Measurements from ENCODE around the gene CELA2B.
"Not testable (repeated sequence)": the region's sequence is repeated elsewhere in the genome, so short reads cannot be mapped to it uniquely, and the experiment has no call there.

Gene CELA2B

DNA sequence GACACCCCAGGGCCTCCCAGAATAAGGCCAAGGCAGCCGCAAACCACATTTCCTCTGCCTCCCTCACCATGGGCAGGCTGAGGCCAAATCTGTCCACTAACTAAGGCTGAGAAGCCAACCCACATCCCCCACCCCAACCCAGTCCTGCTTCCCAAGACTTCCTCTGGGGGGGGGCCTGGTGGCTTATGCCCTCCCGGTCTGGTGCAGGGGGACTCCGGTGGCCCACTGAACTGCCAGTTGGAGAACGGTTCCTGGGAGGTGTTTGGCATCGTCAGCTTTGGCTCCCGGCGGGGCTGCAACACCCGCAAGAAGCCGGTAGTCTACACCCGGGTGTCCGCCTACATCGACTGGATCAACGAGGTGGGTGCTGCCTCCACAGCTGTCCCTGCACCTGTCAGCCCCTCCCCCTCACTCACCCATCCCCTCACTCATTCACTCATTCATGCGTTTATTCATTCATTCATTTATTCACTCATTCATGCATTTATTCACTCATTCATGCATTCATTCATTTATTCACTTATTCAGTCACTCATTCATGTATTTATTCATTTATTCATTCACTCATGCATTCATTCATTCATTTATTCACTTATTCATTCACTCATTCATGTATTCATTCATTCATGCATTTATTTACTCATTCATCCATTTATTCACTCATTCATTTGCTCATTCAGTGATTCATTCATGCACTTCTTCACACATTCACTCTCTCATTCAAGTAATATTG is 30.3 kb upstream of the CELA2B start:
- DNase-seq (ENCODE audit: low read depth), result no peak

DNA sequence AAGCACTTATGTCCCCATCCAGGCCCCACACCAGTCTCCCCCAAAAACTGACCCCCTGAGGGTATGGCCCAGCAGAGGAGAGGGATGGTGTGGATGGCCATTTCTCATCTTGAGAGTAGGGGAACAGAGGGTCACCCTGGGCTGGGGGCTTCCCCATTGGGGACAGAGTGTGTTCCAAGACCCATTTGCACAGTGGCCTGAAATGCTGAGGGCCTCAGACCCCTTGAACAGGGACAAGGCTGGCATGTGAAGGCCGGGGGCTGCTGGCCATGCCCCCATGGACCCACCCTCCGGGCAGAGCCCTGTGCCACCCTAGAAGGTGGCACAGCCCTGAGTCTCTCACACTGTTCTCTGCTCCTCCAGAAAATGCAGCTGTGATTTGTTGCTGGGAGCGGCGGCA is 29.7 kb upstream of the CELA2B start:
- no peak for DNase-seq (ENCODE audit: low read depth)

GRCh38 chr1:15448877-15449462 is 26.9 kb upstream of the CELA2B start:
- DNase-seq (ENCODE audit: low read depth), result no peak

DNA sequence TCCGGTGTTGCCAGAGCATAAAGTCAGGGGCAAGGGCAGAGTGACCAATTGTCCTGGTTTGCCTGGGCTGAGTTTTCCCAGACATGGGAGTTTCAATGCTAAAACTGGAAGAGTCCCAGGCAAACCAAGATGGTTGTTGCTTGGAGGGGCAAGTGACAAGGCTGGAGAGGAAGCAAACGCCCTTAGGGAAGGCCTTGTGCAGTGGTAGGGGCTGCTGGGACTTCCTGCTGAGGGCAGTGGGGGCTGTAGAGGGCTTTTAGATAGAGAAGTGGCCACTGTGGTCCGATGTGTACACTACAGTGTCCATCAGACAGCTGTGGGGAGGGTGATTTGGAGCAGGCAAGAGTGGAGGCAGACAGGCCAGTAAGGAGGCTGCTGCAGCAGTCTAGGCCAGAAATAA is 26.3 kb upstream of the CELA2B start:
- no peak for DNase-seq (ENCODE audit: low read depth)

DNA sequence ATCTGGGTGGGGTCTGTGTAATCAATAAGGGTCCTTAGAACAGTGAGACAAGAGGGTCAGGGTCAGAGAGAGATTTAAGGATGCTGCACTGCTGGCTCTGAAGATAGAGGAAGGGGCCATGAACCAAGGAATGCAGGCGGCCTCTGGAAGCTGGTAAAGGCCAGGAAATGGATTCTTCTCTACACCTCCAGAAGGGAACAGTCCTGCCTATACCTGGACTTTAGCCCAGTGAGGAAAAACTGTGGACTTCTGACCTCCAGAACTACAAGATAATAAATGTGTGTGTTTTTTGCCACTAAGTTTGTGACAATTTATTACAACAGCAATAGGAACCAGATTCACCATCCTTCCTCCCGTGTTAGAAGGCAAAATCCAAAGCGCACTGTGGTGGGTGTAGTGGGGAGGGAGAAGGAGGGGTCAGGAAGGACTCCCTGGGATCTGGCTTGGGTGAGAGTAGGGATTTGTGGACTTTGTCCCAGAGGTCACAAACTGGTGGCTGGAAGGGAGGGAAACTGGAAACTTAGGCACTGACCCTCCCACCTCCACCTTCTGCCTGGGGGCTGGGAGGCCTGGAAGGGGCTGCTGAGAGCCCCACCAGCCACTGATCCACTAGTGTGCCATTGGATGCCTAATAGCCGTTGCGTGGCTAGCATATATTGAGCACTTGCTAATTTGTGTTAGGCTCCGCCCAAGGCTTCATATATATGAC is 24.7 kb upstream of the CELA2B start:
- DNase-seq (ENCODE audit: low read depth), result no peak

DNA sequence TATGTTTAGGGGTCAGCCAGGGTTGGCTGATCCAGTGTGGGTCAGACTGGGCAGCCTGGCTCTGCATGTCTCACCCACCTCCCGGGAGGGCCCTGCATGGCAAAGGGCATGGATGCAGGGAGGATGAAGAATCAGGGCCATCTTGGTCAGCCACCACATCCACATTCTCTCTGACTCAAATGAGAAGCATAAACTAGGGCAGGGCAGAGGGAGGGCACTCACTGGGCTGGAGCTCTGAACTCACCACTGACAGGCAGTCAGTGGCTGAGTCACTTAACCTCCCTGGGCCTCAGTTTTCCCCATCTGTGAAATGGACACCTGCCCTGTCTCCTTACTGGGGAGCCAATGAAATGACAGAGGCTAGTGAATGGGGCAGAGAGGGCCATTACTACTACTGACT is 23.7 kb upstream of the CELA2B start:
- peak; percentile 61 for DNase-seq (ENCODE audit: low read depth)

DNA sequence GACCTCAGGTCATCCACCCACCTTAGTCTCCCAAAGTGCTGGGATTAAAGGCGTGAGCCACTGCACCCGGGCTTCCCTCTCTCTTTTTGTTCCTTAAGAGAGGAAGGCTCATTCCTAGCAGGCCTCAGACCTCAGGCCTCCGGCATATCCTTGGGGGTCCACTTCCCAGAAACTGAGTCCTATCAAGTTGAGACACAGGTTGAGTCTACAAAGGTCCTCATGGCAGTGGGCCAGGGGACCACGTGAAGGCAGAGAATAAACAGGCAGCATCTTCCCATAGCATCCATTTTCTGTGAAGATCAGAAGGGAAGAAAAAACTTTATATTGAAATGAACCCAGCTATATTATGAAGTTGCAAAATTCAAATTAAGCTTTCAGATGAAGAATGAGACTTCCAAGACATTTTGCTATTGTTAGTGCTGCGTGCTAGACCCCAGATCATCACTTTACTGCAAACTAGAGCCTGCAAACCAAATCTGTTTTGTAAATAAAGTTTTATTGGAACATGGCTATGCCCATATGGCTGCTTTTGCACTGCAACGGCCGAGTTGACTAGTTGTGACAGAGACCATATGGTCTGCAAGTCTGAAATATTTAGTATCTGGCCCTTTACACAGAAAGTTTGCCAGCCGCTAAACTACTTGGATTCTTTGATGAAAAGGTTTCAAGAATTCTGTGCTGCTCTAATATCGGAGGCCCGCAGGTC is 22.9 kb upstream of the CELA2B start:
- DNase-seq (ENCODE audit: low read depth), result no peak

DNA sequence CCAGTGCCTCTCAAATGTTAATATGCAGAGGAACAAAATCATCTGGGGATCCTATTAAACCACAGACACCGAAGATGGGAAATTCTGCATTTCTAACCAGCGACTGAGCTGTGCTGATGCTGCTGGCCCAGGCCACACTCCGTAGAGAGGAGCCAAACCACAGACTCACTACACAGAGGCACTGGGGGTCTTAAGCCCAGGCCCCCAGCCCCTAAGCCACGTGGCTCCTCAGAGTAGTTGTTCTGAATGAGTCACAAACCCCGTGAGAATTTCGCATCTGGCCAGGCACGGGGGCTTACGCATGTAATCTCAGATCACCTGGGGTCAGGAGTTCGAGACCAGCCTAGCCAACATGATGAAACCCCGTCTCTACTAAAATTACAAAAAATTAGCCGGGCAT is 22.2 kb upstream of the CELA2B start:
- DNase-seq (ENCODE audit: low read depth), result no peak

DNA sequence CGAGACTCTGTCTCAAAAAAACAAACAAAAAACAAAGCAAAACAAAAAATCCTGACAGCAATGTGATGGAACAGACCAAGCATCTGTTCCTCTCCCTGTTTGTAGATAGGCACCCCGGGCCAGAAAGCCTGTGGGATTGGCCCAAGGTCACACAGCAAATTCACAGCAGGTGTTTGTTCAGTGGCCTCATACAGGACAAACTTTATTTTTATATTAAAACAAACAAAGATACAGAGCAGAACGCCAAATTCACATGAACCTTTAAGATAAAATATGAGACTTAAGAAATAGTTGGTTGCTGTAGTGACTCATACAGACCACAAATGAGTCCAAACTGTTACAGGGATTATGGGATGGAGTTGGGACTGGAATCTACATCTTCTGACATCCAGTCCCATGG is 21.6 kb upstream of the CELA2B start:
- DNase-seq (ENCODE audit: low read depth), result peak; percentile 63

DNA sequence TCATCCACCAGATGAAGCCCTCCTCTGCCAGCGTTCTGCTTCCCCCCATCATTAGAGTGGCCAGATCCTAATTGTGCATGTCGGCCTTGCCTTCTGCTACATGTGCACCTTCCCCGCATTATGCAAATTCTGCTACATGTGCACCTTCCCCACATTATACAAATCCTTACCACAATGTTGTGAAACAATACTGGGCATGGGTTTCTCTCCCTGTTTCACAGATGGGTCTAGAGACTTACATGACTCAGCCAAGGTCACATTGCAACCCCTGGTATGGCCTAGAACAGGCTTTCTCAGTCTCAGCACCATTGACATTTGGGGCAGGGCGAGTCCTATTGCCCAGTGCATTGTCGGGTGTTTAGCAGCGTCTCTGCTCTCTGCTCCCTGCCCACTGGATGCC is 20.4 kb upstream of the CELA2B start:
- peak; percentile 34 for DNase-seq (ENCODE audit: low read depth)

DNA sequence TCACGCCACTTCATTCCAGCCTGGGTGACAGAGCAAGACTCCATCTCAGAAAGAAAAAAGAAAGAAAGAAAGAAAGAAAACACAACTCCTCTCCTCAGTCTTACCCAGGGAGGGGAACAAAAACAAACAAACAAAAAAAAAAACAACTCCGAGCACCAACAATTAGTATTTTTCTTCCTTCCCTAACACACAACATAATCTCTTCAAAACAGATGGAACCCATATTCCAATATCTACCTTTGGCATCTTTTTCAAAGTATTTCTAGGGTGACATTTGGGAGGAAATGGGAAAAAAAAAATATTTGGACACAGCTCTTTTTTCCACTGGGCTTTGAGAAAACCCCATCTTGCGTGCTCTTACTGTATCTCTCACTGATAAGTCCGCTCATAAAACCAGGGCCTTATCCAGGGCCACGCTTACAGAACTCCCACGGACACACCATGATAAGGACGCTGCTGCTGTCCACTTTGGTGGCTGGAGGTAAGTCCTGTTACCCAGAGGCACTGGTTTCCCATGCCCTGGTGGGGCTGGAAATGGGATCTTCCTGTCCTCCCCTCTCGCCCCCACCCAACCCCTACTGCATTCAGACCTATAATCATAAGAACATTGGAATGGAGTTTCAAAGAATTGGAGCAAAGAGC is 19.5 kb upstream of the CELA2B start, which contains the start of gene CELA2A:
Gene CELA2A (plus strand): TSS at position 420 of the 642 bp plus-strand sequence. CDS start 22 bp downstream, at position 442.
- no peak for DNase-seq (ENCODE audit: low read depth)

DNA sequence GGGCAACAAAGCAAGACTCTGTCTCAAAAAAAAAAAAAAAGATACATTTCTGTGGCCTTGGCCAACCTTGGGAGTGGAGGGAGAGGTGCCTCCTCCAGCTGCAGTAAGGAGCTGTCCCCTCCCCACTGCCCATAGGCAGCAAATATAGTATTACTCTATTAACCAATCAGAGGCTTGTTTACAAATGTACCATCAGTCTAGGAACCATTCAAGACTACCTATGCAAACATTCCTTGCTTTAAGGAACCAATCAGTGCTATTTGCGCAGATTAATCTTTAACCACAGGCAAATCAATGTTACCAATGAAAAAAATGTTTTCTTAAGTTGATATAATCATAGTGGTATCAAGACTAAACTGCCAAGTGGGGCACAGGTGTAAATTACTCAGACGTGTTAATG is 18.3 kb upstream of the CELA2B start:
- no peak for DNase-seq (ENCODE audit: low read depth)

DNA sequence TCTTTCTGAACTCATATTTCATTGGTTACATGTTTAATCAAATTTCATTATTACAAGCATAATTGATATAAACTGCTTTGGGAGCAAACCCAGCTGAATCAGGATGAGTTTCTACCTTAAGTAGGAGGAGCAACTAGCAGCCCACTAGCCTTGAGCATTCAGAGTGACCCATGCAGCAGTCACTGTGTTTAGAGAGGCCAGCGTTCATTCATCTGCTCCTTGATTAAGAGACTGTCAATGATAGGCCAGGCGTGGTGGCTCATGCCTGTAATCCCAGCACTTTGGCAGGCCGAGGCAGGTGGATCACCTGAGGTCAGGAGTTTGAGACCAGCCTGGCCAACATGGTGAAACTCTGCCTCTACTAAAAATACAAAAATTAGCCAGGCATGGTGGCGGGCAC is 17.5 kb upstream of the CELA2B start:
- DNase-seq (ENCODE audit: low read depth), result not testable (repeated sequence)

DNA sequence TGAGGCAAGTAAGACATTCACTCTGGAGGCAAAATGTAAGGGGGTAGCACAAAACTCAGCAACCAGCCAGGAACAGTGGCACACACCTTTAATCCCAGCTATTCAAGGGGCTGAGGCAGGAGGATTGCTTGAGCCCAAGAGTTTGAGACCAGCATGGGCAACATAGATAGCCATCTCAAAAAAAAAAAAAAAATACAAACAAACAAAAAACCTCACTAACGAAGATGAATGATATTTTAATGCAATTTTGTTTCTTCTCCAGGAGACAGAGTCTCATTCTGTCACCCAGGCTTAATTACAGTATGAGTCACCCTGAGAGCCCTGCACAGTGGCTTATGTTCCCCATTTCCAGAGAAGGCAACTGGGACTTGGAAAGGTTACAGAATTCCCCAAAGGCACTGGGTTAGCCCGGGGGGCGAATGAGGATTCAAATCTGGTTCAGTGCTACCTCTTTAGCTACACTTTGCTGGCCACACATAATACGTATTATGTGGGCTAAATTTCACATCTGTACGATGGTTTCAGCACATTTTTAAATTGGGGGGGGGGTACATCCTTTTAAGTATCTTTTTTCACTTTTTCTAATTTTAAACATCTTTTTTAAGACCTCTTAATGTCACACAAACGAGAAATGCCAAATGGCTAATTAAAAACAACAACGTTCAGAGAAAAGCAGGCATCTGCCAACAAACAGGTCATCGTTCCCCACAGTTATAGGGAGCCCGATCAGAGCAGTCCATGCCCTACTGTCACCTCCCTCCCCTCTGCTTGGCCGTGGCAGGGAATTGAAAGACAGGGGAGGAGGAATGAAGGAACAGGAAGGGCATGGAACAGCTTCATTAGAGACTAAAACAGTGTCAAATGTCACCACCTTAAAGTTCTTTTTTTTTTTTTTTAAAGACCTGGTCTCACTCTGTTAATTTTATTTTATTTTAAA is 15.9 kb upstream of the CELA2B start:
- DNase-seq (ENCODE audit: low read depth), result peak; percentile 47

DNA sequence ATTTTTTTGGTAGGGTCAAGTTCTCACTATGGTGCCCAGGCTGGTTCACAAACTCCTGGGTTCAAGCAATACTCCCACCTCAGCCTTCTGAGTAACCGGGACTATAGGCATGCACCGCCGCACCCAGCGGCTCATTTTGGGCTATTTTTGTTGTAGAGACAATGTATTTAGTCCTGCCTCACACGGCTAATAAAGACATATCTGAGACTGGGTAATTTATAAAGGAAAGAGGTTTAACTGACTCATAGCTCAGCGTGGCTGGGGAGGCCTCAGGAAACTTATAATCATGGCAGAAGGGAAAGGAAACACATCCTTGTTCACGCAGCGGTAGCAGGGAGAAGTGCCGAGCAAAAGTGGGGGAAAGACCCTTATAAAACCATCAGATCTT is 15.2 kb upstream of the CELA2B start:
- DNase-seq (ENCODE audit: low read depth), result no peak

DNA sequence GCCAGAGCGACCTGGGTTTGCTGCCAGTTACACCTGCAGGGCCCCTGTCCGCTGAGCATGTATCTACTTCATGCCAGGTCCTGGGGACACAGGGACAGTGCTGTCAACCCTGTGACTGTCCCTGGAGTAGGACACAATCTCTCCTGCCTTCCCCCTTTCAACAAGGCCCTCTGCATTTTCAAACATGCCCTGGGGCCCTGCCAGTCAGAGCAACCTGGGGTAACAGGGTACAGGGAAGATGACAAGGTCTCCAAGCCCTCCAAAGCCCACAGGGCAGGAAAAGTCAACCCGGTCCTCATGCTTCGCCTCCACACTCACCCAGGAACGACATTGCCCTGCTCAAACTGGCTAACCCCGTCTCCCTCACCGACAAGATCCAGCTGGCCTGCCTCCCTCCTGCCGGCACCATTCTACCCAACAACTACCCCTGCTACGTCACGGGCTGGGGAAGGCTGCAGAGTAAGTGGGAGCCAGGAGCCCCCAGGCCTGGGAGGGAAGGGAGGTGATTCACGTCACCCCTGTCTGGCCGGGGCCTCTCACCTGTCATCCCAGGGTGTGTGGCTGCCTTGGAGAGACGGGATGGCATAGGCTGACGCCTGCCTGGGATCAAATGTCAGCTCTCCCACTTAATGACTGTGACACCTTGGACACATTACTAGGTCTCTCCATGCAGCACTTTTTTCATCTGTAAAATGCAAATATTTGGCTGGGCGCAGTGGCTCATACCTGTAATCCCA is 12.7 kb upstream of the CELA2B start:
- not testable (repeated sequence) for DNase-seq (ENCODE audit: low read depth)

GRCh38 chr1:15463926-15464322 is 12.0 kb upstream of the CELA2B start:
- not testable (repeated sequence) for DNase-seq (ENCODE audit: low read depth)

DNA sequence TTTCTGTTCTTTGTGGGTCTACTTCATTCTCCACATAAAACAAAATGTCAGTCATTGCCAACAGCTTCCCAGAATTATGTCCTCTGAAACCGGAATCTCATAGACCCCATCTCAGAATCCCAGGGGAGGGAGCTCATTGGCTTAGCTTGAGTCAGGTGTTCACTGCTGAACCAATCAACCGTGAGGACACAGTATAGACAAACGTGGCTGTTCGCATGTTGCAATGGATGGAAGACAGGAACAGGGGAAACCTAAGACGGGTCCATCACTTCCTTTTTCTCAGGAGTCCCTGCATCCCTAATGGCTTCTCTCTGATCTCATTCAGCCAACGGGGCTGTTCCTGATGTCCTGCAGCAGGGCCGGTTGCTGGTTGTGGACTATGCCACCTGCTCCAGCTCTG is 10.2 kb upstream of the CELA2B start:
- no peak for DNase-seq (ENCODE audit: low read depth)

GRCh38 chr1:15466955-15467625 is 8.8 kb upstream of the CELA2B start:
- not testable (repeated sequence) for DNase-seq (ENCODE audit: low read depth)

DNA sequence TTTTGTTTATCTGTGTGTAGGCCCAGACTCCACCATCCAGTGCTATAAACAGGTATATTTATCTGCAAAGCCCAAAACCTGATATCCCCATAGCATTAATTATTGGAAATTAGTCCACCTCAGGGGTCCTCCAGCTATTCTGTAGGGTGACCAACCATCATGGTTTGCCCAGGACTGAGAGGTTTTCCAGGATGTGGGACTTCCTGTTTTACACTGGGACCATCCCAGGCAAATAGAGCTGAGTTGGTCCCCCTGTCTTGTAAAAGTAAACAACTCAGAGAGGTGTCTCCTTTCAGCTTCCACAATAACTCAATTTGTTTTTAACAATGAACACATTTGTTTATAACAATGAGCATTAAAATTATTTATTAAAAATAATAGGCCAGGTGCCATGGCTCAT is 7.8 kb upstream of the CELA2B start:
- no peak for DNase-seq (ENCODE audit: low read depth)

Data from ELR (cell line).